ENCODE measurements around the gene SEMA7A.

The SEMA7A gene

GRCh38 chr15:74414603-74415338, 19.0 kb downstream of the SEMA7A start:
- DNase-seq: no peak

- no peak for DNase-seq
Observed at GRCh38 chr15:74414081-74414580, 19.6 kb downstream of the SEMA7A start.

GRCh38 chr15:74413350-74414080, 20.2 kb downstream of the SEMA7A start:
- no peak for DNase-seq

- DNase-seq: no peak
Observed at GRCh38 chr15:74412159-74412558, 21.6 kb downstream of the SEMA7A start.

GRCh38 chr15:74411686-74412085, 22.1 kb downstream of the SEMA7A start:
- no peak for DNase-seq

GRCh38 chr15:74410502-74410901, 23.3 kb downstream of the SEMA7A start:
- DNase-seq: no peak

GRCh38 chr15:74409225-74409624, 24.5 kb downstream of the SEMA7A start:
- no peak for DNase-seq

- no peak for DNase-seq
Observed at GRCh38 chr15:74408815-74409214, 24.9 kb downstream of the SEMA7A start.

GRCh38 chr15:74408385-74408784, 25.4 kb downstream of the SEMA7A start:
- DNase-seq: no peak

GRCh38 chr15:74406992-74407705, 26.6 kb downstream of the SEMA7A start:
- DNase-seq: no peak

GRCh38 chr15:74406517-74406916, 27.2 kb downstream of the SEMA7A start:
- no peak for DNase-seq

GRCh38 chr15:74405823-74406222, 27.9 kb downstream of the SEMA7A start:
- DNase-seq: no peak

- DNase-seq: no peak
Observed at GRCh38 chr15:74403991-74404563, 29.7 kb downstream of the SEMA7A start.

GRCh38 chr15:74403588-74403919, 30.2 kb downstream of the SEMA7A start:
- DNase-seq: no peak

GRCh38 chr15:74402873-74403587, 30.7 kb downstream of the SEMA7A start:
- DNase-seq: peak; percentile 90

GRCh38 chr15:74402337-74402841, 31.4 kb downstream of the SEMA7A start:
- no peak for DNase-seq

- peak; percentile 81 for DNase-seq
Observed at GRCh38 chr15:74400915-74401757, 32.6 kb downstream of the SEMA7A start.

- DNase-seq: no peak
Observed at GRCh38 chr15:74400313-74400860, 33.4 kb downstream of the SEMA7A start.

- DNase-seq: peak; percentile 85
Observed at GRCh38 chr15:74399511-74400312, 34.0 kb downstream of the SEMA7A start.

- DNase-seq: no peak
Observed at GRCh38 chr15:74399100-74399499, 34.7 kb downstream of the SEMA7A start.

Measured in activated CD8-positive, alpha-beta memory T cell treated with anti-CD3 and anti-CD28 coated beads for 24 hours (primary cell).